ENCODE measurements around the gene CYP3A7.
"Not testable (repeated sequence)": the region's sequence is repeated elsewhere in the genome, so short reads cannot be mapped to it uniquely, and the experiment has no call there.

Gene CYP3A7

GRCh38 chr7:99665312-99666012 lies 69.5 kb downstream of the CYP3A7 start:
- no peak for DNase-seq

- DNase-seq, result not testable (repeated sequence)
Observed at GRCh38 chr7:99657879-99658278, 77.1 kb downstream of the CYP3A7 start.
